HepG2 (cell line): ENCODE data around the gene PDE8B.

ENCODE experiments used
- NFYB ChIP-seq: sonication (generic); formaldehyde crosslinking; IDR thresholded peaks from 2 replicates; pipeline ENCODE4 v1.4.0; 2020; ENCODE audit warnings: missing genetic modification reagents
- SRF ChIP-seq: IDR thresholded peaks from 2 replicates; pipeline ENCODE4 v1.6.1; 2011; ENCODE audit warnings: mild to moderate bottlenecking, low read depth, low read length, moderate library complexity
- TF ChIP-seq, protein P1 (sequence below): sonication (generic); formaldehyde crosslinking; IDR thresholded peaks from 2 replicates; pipeline ENCODE4 v1.5.0; 2020; ENCODE audit warnings: mild to moderate bottlenecking, missing genetic modification reagents, moderate library complexity

GRCh38 chr5:77213601-77214000 lies 3.1 kb downstream of the PDE8B start:
- TF ChIP-seq SRF (no peak), NFYB (CRISPR knock-in tag) (no peak)
- TF ChIP-seq, protein P1, sequence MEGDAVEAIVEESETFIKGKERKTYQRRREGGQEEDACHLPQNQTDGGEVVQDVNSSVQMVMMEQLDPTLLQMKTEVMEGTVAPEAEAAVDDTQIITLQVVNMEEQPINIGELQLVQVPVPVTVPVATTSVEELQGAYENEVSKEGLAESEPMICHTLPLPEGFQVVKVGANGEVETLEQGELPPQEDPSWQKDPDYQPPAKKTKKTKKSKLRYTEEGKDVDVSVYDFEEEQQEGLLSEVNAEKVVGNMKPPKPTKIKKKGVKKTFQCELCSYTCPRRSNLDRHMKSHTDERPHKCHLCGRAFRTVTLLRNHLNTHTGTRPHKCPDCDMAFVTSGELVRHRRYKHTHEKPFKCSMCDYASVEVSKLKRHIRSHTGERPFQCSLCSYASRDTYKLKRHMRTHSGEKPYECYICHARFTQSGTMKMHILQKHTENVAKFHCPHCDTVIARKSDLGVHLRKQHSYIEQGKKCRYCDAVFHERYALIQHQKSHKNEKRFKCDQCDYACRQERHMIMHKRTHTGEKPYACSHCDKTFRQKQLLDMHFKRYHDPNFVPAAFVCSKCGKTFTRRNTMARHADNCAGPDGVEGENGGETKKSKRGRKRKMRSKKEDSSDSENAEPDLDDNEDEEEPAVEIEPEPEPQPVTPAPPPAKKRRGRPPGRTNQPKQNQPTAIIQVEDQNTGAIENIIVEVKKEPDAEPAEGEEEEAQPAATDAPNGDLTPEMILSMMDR (CRISPR knock-in tag): no peak
